IMR-90 (cell line): ENCODE measurements around the gene HNRNPLL. TPM values are rescaled to one million over a fixed set of nuclear protein-coding genes. Genes with fewer than 3 reads are reported as not detected.
A peak's percentile ranks its signal among the peaks of the same experiment; 100 is the strongest.

Experiments used
- ATAC-seq: fragments of 200-7000 bp; cut with Tn5 transposase; 2 replicates; pipeline ENCODE4 v1.9.1; 2020; ENCODE audit warnings: low read depth, mild to moderate bottlenecking, moderate library complexity
- BruUV-seq: library from RNA; stranded (reverse); fragments of 400-500 nt; replicated peaks from 2 replicates; lab custom pipeline; 2021; lab: Mats Ljungman, UMichigan
- CTCF ChIA-PET: fragments of 300-600 bp; formaldehyde crosslinking; extraction: SDS; loops from one replicate; lab custom pipeline; 2021; ENCODE audit warnings: antibody characterized with exemption; lab: Yijun Ruan, JAX
- POLR2A ChIA-PET: fragments of 300-600 bp; sonication (Branson Sonifier 250); formaldehyde crosslinking; loops from one replicate; lab custom pipeline; 2022; ENCODE audit warnings: antibody characterized with exemption; ENCODE audit not compliant: unreplicated experiment; lab: Charles Lee
- DNase-seq: peaks from one replicate; pipeline ENCODE4 v3.0.0; 2013
- H2AFZ ChIP-seq: replicated peaks from 2 replicates; pipeline ENCODE3; 2013; ENCODE audit warnings: low read length, mild to moderate bottlenecking; ENCODE audit not compliant: poor library complexity
- H2AK5ac ChIP-seq: 2 replicates; pipeline ENCODE4 v1.6.1; 2013; ENCODE audit warnings: low read depth, low read length, inconsistent platforms
- H2AK9ac ChIP-seq: replicated peaks from 2 replicates; pipeline ENCODE3; 2013; ENCODE audit warnings: mild to moderate bottlenecking, low read depth, low read length, moderate library complexity; ENCODE audit not compliant: poor library complexity
- H2BK120ac ChIP-seq: 2 replicates; pipeline ENCODE4 v1.6.1; 2013; ENCODE audit warnings: low read depth, low read length, inconsistent platforms
- H2BK15ac ChIP-seq: 3 replicates; pipeline ENCODE4 v1.6.1; 2013; ENCODE audit warnings: low read depth, low read length, inconsistent platforms
- H2BK20ac ChIP-seq: 2 replicates; pipeline ENCODE4 v1.6.1; 2013; ENCODE audit warnings: low read depth, mild to moderate bottlenecking, inconsistent platforms, low read length, moderate library complexity
- H2BK5ac ChIP-seq: 2 replicates; pipeline ENCODE4 v1.6.1; 2013; ENCODE audit warnings: mild to moderate bottlenecking, low read depth, low read length, inconsistent platforms; ENCODE audit not compliant: poor library complexity, severe bottlenecking
- H3K14ac ChIP-seq: replicated peaks from 2 replicates; pipeline ENCODE4 v1.6.1; 2013; ENCODE audit warnings: low read depth, low read length, inconsistent platforms
- H3K18ac ChIP-seq: 2 replicates; pipeline ENCODE4 v1.6.1; 2013; ENCODE audit warnings: low read depth, low read length, control low read depth
- H3K23ac ChIP-seq: 2 replicates; pipeline ENCODE4 v1.6.1; 2013; ENCODE audit warnings: low read depth, low read length, inconsistent platforms
- H3K27ac ChIP-seq: 2 replicates; pipeline ENCODE4 v1.5.1; 2013; ENCODE audit warnings: mild to moderate bottlenecking, control low read depth, low read length; ENCODE audit not compliant: insufficient read depth
- H3K27me3 ChIP-seq: 2 replicates; pipeline ENCODE4 v1.6.1; 2013; ENCODE audit warnings: low read length; ENCODE audit not compliant: control insufficient read depth, insufficient read depth
- H3K36me3 ChIP-seq: 2 replicates; pipeline ENCODE4 v1.6.1; 2013; ENCODE audit warnings: low read length, mixed read lengths; ENCODE audit not compliant: control insufficient read depth, insufficient read depth
- H3K4ac ChIP-seq: 2 replicates; pipeline ENCODE4 v1.6.1; 2013; ENCODE audit warnings: low read depth, low read length, inconsistent platforms
- H3K4me1 ChIP-seq: 2 replicates; pipeline ENCODE4 v1.6.1; 2013; ENCODE audit warnings: low read length, mixed read lengths; ENCODE audit not compliant: control insufficient read depth, insufficient read depth
- H3K4me2 ChIP-seq: 2 replicates; pipeline ENCODE4 v1.6.1; 2013; ENCODE audit warnings: low read depth, mild to moderate bottlenecking, control low read depth, low read length, moderate library complexity
- H3K4me3 ChIP-seq: 2 replicates; pipeline ENCODE4 v1.5.1; 2013; ENCODE audit warnings: low read depth, mild to moderate bottlenecking, control low read depth, low read length, moderate library complexity; ENCODE audit not compliant: insufficient read depth
- H3K56ac ChIP-seq: 2 replicates; pipeline ENCODE4 v1.6.1; 2013; ENCODE audit warnings: low read length, inconsistent platforms; ENCODE audit not compliant: insufficient read depth; ENCODE audit errors: extremely low read depth
- H3K79me1 ChIP-seq, 2 experiments: 2 replicates each; pipeline ENCODE4 v1.6.1; 2013; ENCODE audit warnings: low read length in 2 of 2, inconsistent platforms in 1 of 2, low read depth in 1 of 2
- H3K9ac ChIP-seq: 2 replicates; pipeline ENCODE4 v1.6.1; 2013; ENCODE audit warnings: low read depth, low read length, control low read depth
- H3K9me1 ChIP-seq: 2 replicates; pipeline ENCODE4 v1.6.1; 2013; ENCODE audit warnings: low read length, inconsistent platforms; ENCODE audit not compliant: insufficient read depth
- H3K9me3 ChIP-seq: 2 replicates; pipeline ENCODE4 v1.6.1; 2013; ENCODE audit warnings: low read length; ENCODE audit not compliant: control insufficient read depth, insufficient read depth
- H4K20me1 ChIP-seq: 2 replicates; pipeline ENCODE4 v1.6.1; 2013; ENCODE audit warnings: low read length, inconsistent platforms; ENCODE audit not compliant: insufficient read depth
- H4K5ac ChIP-seq: 2 replicates; pipeline ENCODE4 v1.6.1; 2013; ENCODE audit warnings: mild to moderate bottlenecking, low read depth, low read length, control low read depth
- H4K8ac ChIP-seq, 2 experiments: 2 replicates each; pipeline ENCODE4 v1.6.1; 2013; ENCODE audit warnings: low read depth in 2 of 2, low read length in 2 of 2, control low read depth in 1 of 2, inconsistent platforms in 1 of 2
- H4K91ac ChIP-seq: 2 replicates; pipeline ENCODE4 v1.6.1; 2013; ENCODE audit warnings: low read depth, low read length, inconsistent platforms; ENCODE audit not compliant: insufficient read depth
- BHLHE40 ChIP-seq: fragments of 150-350 bp; IDR thresholded peaks from 2 replicates; pipeline ENCODE4 v1.6.1; 2016; ENCODE audit warnings: mild to moderate bottlenecking, low read depth, low read length
- CHD1 ChIP-seq: IDR thresholded peaks from 2 replicates; pipeline ENCODE4 v1.6.1; 2012; ENCODE audit warnings: low read depth, low read length, improper control_type of control experiment
- CTCF ChIP-seq: conservative IDR thresholded peaks from 2 replicates; pipeline ENCODE4 v1.5.1; 2012; ENCODE audit warnings: mild to moderate bottlenecking, low read depth, low read length, improper control_type of control experiment
- FOS ChIP-seq: fragments of 150-350 bp; IDR thresholded peaks from 2 replicates; pipeline ENCODE4 v1.6.1; 2016; ENCODE audit warnings: low read depth, low read length
- MAFK ChIP-seq: IDR thresholded peaks from 2 replicates; pipeline ENCODE4 v1.6.1; 2012; ENCODE audit warnings: low read depth, low read length, improper control_type of control experiment
- MAZ ChIP-seq: IDR thresholded peaks from 2 replicates; pipeline ENCODE4 v1.6.1; 2012; ENCODE audit warnings: low read depth, mild to moderate bottlenecking, low read length, improper control_type of control experiment, moderate library complexity, borderline replicate concordance
- MXI1 ChIP-seq: IDR thresholded peaks from 2 replicates; pipeline ENCODE4 v1.6.1; 2012; ENCODE audit warnings: low read depth, mild to moderate bottlenecking, low read length, moderate library complexity, borderline replicate concordance
- NFE2L2 ChIP-seq: fragments of 150-350 bp; IDR thresholded peaks from 2 replicates; pipeline ENCODE4 v1.6.1; 2016; ENCODE audit warnings: low read depth, mild to moderate bottlenecking, low read length
- POLR2A ChIP-seq: IDR thresholded peaks from 2 replicates; pipeline ENCODE4 v1.6.1; 2012; ENCODE audit warnings: mild to moderate bottlenecking, low read depth, low read length
- RAD21 ChIP-seq: IDR thresholded peaks from 2 replicates; pipeline ENCODE4 v1.6.1; 2012; ENCODE audit warnings: low read length, improper control_type of control experiment
- SMC3 ChIP-seq: fragments of 150-350 bp; IDR thresholded peaks from 2 replicates; pipeline ENCODE4 v1.6.1; 2016; ENCODE audit warnings: low read depth, mild to moderate bottlenecking, antibody characterized with exemption, low read length, moderate library complexity
- WGBS, 2 experiments: methylation state at CpG; one replicate each; pipeline versions ENCODE4 v1.1.5 to v1.1.7; 2013; ENCODE audit warnings: missing lambda C conversion rate in 2 of 2; ENCODE audit not compliant: insufficient read length in 1 of 2; ENCODE audit errors: extremely low coverage in 2 of 2; 5-methylcytosine and 5-hydroxymethylcytosine counted together
- dilution Hi-C: fragments of 300-500 bp; cut with HindIII; formaldehyde crosslinking; loops from one replicate; pipeline ENCODE4 v1.14.3; 2018; ENCODE audit warnings: low sequenced_read_pairs; ENCODE audit not compliant: unreplicated experiment
- in situ Hi-C: fragments of 300-500 bp; cut with MboI; formaldehyde crosslinking; loops from 3 replicates; pipeline ENCODE4 v1.14.3; 2019; ENCODE audit warnings: low sequenced_read_pairs, inconsistent platforms, mixed read lengths
- intact Hi-C: fragments of 100-400 bp; cut with micrococcal nuclease; formaldehyde crosslinking; loops from 2 replicates; pipeline ENCODE4 v1.10.0; 2022
- polyA plus RNA-seq, 3 experiments: library from polyadenylated mRNA; depleted of rRNA; stranded (reverse); fragments of >200 nt; gene quantifications; 2 replicates each; pipeline ENCODE4 v1.2.3, GENCODE V29; 2012; ENCODE audit warnings: low replicate concordance in 1 of 3
- total RNA-seq: library from RNA; depleted of rRNA; stranded (reverse); fragments of >200 nt; gene quantifications from 2 replicates; pipeline ENCODE4 v1.2.3, GENCODE V29; 2012
- TF ChIP-seq, protein P1 (sequence below): fragments of 150-350 bp; IDR thresholded peaks from 2 replicates; pipeline ENCODE4 v1.6.1; 2017; ENCODE audit warnings: mild to moderate bottlenecking, antibody characterized with exemption, low read length, low read depth
- TF ChIP-seq, protein P2 (sequence below): fragments of 150-350 bp; IDR thresholded peaks from 2 replicates; pipeline ENCODE4 v1.6.1; 2016; ENCODE audit warnings: low read depth, mild to moderate bottlenecking, low read length, moderate library complexity, borderline replicate concordance

The HNRNPLL gene
- total and polyA plus RNA-seq, 2 of the 4 experiments (the other 2 are of a cell fraction) = 23.7 to 53.1 TPM

DNA sequence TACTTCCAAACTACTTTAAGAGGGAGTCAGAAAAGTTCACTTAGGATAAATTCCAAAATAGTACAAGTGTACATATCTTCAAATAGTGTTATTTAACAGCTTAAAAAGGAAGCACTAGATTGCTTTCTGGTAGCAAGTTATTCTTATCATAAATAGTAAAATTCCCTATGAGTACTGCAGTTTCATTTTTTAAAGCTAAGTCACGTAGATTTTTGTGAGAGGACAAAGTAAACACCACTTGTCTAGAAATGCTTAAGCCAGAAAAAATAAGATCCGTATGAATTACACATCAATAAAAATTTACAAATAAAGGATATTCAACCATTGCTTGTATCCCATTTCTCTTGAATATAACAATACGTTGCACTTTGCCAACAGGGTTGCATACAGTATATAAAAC lies 19.2 kb downstream of the HNRNPLL start:
- Histone ChIP-seq H3K9me1 (peaks cover 3% of the 10 kb centered on the region; the same call in 1 of the 2 replicates), H3K27ac (no peak overlapping the region), H3K23ac (no peak overlapping the region), H3K9me3 (no peaks in the 10 kb centered on the region), H3K9ac (no peak overlapping the region), H2AK5ac (no peak overlapping the region), H2AK9ac (no peak overlapping the region), H3K4me3 (no peak overlapping the region), H3K27me3 (no peaks in the 10 kb centered on the region), H4K91ac (no peak overlapping the region), H3K18ac (no peak overlapping the region), H2BK20ac (no peak overlapping the region), H3K4ac (no peak overlapping the region), H2BK15ac (no peak overlapping the region), H4K8ac (no peak overlapping the region), H3K14ac (no peak overlapping the region), H2AFZ (no peak overlapping the region), H4K20me1 (peaks cover 41% of the 10 kb centered on the region; the same call in 1 of the 2 replicates), H4K5ac (no peak overlapping the region), H2BK120ac (no peak overlapping the region), H3K56ac (no peak overlapping the region), H3K36me3 (peaks cover 19% of the 10 kb centered on the region), H3K4me1 (peaks cover 8% of the 10 kb centered on the region), H2BK5ac (no peak overlapping the region), H3K79me1 (peaks cover 22 to 49% of the 10 kb centered on the region in 2 experiments), H3K4me2 (peak overlapping the region; percentile 33; the same call in 1 of the 2 replicates)
- no peak for TF ChIP-seq MAFK
- TF ChIP-seq RAD21 = no peak
- TF ChIP-seq, protein P1, sequence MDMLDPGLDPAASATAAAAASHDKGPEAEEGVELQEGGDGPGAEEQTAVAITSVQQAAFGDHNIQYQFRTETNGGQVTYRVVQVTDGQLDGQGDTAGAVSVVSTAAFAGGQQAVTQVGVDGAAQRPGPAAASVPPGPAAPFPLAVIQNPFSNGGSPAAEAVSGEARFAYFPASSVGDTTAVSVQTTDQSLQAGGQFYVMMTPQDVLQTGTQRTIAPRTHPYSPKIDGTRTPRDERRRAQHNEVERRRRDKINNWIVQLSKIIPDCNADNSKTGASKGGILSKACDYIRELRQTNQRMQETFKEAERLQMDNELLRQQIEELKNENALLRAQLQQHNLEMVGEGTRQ = no peak
- no peak for TF ChIP-seq MXI1
- no peak for TF ChIP-seq SMC3
- no peak for TF ChIP-seq CTCF
- no peak for TF ChIP-seq CHD1
- TF ChIP-seq, protein P2, sequence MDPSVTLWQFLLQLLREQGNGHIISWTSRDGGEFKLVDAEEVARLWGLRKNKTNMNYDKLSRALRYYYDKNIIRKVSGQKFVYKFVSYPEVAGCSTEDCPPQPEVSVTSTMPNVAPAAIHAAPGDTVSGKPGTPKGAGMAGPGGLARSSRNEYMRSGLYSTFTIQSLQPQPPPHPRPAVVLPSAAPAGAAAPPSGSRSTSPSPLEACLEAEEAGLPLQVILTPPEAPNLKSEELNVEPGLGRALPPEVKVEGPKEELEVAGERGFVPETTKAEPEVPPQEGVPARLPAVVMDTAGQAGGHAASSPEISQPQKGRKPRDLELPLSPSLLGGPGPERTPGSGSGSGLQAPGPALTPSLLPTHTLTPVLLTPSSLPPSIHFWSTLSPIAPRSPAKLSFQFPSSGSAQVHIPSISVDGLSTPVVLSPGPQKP = no peak
- TF ChIP-seq BHLHE40 = no peak
- no peak for TF ChIP-seq POLR2A
- no peak for TF ChIP-seq NFE2L2
- TF ChIP-seq FOS = no peak
- no peak for TF ChIP-seq MAZ
- ChIA-PET POLR2A (no interaction called here), CTCF (interaction anchor here (0.6 to 1.4 kb wide), 4 partner anchors 10 to 164 kb away, joined by 3 read pairs; no protein-coding TSS in a partner anchor)
- BruUV-seq = no TSS peak
- dilution Hi-C loops (no loop called here), intact Hi-C loops (loop anchor here (5.0 kb wide), 2 partner anchors 159 to 266 kb away; no protein-coding TSS in a partner anchor), in situ Hi-C loops (no loop called here)
- ATAC-seq (peak; percentile 67), DNase-seq (peak; percentile 53)
- no CpG with 5 or more reads among the region's 3 CpGs for WGBS, 2 experiments
